ENCODE data around the gene C4orf46. TPM values are rescaled to one million over a fixed set of nuclear protein-coding genes. Genes with fewer than 3 reads are reported as not detected.

The C4orf46 gene
- total and polyA plus RNA-seq, 10 of the 15 experiments (the other 5 are each of a cell fraction or from before 2014, with no cell fraction given) = 9.3 to 40.2 (median 20.5) TPM

DNA sequence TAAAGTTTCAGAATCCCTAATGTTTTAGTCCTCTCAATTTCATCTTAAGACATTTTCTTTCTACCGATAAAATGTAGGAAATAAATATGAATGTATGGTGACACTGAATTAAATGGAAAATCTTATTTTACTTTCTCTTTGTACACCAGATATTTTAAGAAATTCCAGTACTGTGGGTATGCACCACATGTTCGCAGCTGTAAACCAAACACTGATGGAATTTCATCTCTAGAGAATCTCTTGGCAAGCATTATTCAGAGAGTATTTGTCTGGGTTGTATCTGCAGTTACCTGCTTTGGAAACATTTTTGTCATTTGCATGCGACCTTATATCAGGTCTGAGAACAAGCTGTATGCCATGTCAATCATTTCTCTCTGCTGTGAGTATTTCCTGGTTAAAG, 26.9 kb downstream of the C4orf46 start:
- in situ Hi-C loops (cut with MboI) = no loop called here

GRCh38 chr4:158644356-158644755, 27.3 kb downstream of the C4orf46 start:
- ChIA-PET CTCF (no interaction called here), RAD21 (ENCODE audit: unreplicated experiment) (no interaction called here), SMC1A (ENCODE audit: uncharacterized antibody, unreplicated experiment) (interaction anchor here (1.4 kb wide), 1 partner anchor 13 kb away, joined by 3 read pairs; no protein-coding TSS in a partner anchor), POLR2A (no interaction called here)
- DNase-seq (ENCODE audit: low read depth, low spot score) (no peak), FAIRE-seq (no peak), ATAC-seq (no peak)
- no peaks in the 10 kb centered on the region for H3K79me2 ChIP-seq (ENCODE audit: control insufficient read depth, insufficient read depth, low read length)
- H3K27ac ChIP-seq (ENCODE audit: control insufficient read depth, insufficient read depth) = no peak overlapping the region
- H3K27me3 ChIP-seq (replicated peaks in 1 of 2; ENCODE audit: control insufficient read depth in 2 of 2, insufficient read depth in 2 of 2, low read length in 1 of 2) = no peaks in the 10 kb centered on the region; a peak in 1 of 4 replicates
- no peaks in the 10 kb centered on the region for H4K20me1 ChIP-seq (ENCODE audit: control insufficient read depth, insufficient read depth)
- WGBS (ENCODE audit: insufficient coverage, insufficient replicate concordance, low lambda C conversion rate, missing lambda C conversion rate) = 79% methylated on average over 5 of the region's 5 CpGs
- no peak overlapping the region for H3K4me2 ChIP-seq (ENCODE audit: control insufficient read depth, insufficient read depth)
- no peaks in the 10 kb centered on the region for H3K9me3 ChIP-seq (replicated peaks; ENCODE audit: control insufficient read depth, insufficient read depth, low read length)
- BruUV-seq (replicated peaks) = no TSS peak
- in situ Hi-C loops (cut with MboI) = no loop called here
- H3K4me1 ChIP-seq (ENCODE audit: control insufficient read depth, insufficient read depth, low read length) = no peaks in the 10 kb centered on the region
- intact Hi-C loops (cut with micrococcal nuclease; ENCODE audit: unreplicated experiment) = no loop called here
- H3K4me3 ChIP-seq = no peak overlapping the region
- H3K9ac ChIP-seq (ENCODE audit: control insufficient read depth, insufficient read depth, low read length) = no peak overlapping the region
- no peak overlapping the region for H2AFZ ChIP-seq (ENCODE audit: control insufficient read depth, low read depth, low read length)
- no peaks in the 10 kb centered on the region for H3K36me3 ChIP-seq (ENCODE audit: control insufficient read depth in 2 of 2, insufficient read depth in 2 of 2, low read length in 1 of 2)
- no peak for TF ChIP-seq PRDM15 (CRISPR knock-in tag; IDR thresholded peaks at IDR 0.05)
- no peak for TF ChIP-seq ZZZ3 (IDR thresholded peaks at IDR 0.05; ENCODE audit: control insufficient read depth, insufficient read length, low read depth)
- TF ChIP-seq SIN3A (IDR thresholded peaks at IDR 0.05; ENCODE audit: low read depth, low read length) = no peak
- no peak for TF ChIP-seq E4F1 (IDR thresholded peaks at IDR 0.05; ENCODE audit: borderline replicate concordance, partially characterized antibody)
- TF ChIP-seq RFX5 (IDR thresholded peaks at IDR 0.05; ENCODE audit: low read depth, low read length) = no peak
- no peak for TF ChIP-seq SIX5 (IDR thresholded peaks at IDR 0.05; ENCODE audit: low read depth, low read length, severe bottlenecking)
- no peak for TF ChIP-seq MEF2B (IDR thresholded peaks at IDR 0.05; ENCODE audit: partially characterized antibody, poor library complexity, severe bottlenecking)
- no peak for TF ChIP-seq E2F4 (IDR thresholded peaks at IDR 0.05; ENCODE audit: low read depth, low read length)

More for the DNA sequence above, 26.9 kb downstream of the C4orf46 start:
- RAD21 ChIA-PET (ENCODE audit: unreplicated experiment) = no interaction called here
- no peak for ATAC-seq
- 61% methylated on average over 3 of the region's 3 CpGs for WGBS (ENCODE audit: insufficient coverage, insufficient replicate concordance, low lambda C conversion rate, missing lambda C conversion rate)
- Histone ChIP-seq H3K4me1 (ENCODE audit: control insufficient read depth, insufficient read depth, low read length) (no peaks in the 10 kb centered on the region), H2AFZ (ENCODE audit: control insufficient read depth, low read depth, low read length) (no peak overlapping the region), H3K9me3 (replicated peaks; ENCODE audit: control insufficient read depth, insufficient read depth, low read length) (no peaks in the 10 kb centered on the region), H3K79me2 (ENCODE audit: control insufficient read depth, insufficient read depth, low read length) (no peaks in the 10 kb centered on the region), H3K36me3 (ENCODE audit: control insufficient read depth in 2 of 2, insufficient read depth in 2 of 2, low read length in 1 of 2) (no peaks in the 10 kb centered on the region), H3K9ac (ENCODE audit: control insufficient read depth, insufficient read depth, low read length) (no peak overlapping the region), H3K4me3 (no peak overlapping the region), H4K20me1 (ENCODE audit: control insufficient read depth, insufficient read depth) (no peaks in the 10 kb centered on the region), H3K27ac (ENCODE audit: control insufficient read depth, insufficient read depth) (no peak overlapping the region), H3K27me3 (replicated peaks in 1 of 2; ENCODE audit: control insufficient read depth in 2 of 2, insufficient read depth in 2 of 2, low read length in 1 of 2) (no peaks in the 10 kb centered on the region; a peak in 1 of 4 replicates), H3K4me2 (ENCODE audit: control insufficient read depth, insufficient read depth) (no peak overlapping the region)
- no peak for TF ChIP-seq SMAD5 (IDR thresholded peaks at IDR 0.05; ENCODE audit: low read depth)
- no peak for TF ChIP-seq ATF7 (IDR thresholded peaks at IDR 0.05; ENCODE audit: low read depth)
- TF ChIP-seq ZNF274 (IDR thresholded peaks at IDR 0.05; ENCODE audit: insufficient read depth, insufficient read length) = no peak
- no peak for TF ChIP-seq SREBF2 (IDR thresholded peaks at IDR 0.05; ENCODE audit: low read length)
- CTCF ChIA-PET = interaction anchor here (1.2 kb wide), 1 partner anchor 17 kb away, joined by 3 read pairs; no protein-coding TSS in a partner anchor
- POLR2A ChIA-PET = no interaction called here
- intact Hi-C loops (cut with micrococcal nuclease; ENCODE audit: unreplicated experiment) = no loop called here
- DNase-seq (ENCODE audit: low read depth, low spot score) = no peak
- no peak for FAIRE-seq
- no TSS peak for BruUV-seq (replicated peaks)
- SMC1A ChIA-PET (ENCODE audit: uncharacterized antibody, unreplicated experiment) = interaction anchor here (1.4 kb wide), 1 partner anchor 14 kb away, joined by 3 read pairs; no protein-coding TSS in a partner anchor

All from GM12878 (cell line).